Measurements from ENCODE around the gene FANCE.
"Not testable (repeated sequence)": the region's sequence is repeated elsewhere in the genome, so short reads cannot be mapped to it uniquely, and the experiment has no call there.

FANCE gene

GRCh38 chr6:35452183-35453090 is at the start of gene FANCE:
TSS of gene FANCE (plus strand) at chr6:35452338. CDS start at chr6:35452546, 208 bp downstream.
- peak; percentile 99 for DNase-seq

DNA sequence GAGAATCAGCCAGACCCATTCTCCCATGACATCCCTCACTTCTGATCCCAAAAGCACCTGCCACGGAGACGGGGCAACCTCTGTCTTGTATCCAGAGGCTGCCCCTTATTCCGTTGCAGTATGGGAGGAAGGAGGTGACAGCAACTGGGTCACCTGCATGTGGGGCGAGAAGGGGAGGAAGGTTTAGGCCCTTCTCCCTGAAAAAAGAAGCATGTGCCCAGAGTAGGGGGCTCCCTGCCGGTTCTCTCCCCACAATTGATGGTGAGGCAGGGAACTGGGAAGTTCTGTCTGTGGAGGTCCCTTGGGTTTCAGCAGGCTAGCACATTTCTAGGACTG is 49.3 kb upstream of the FANCE start:
- no peak for DNase-seq

DNA sequence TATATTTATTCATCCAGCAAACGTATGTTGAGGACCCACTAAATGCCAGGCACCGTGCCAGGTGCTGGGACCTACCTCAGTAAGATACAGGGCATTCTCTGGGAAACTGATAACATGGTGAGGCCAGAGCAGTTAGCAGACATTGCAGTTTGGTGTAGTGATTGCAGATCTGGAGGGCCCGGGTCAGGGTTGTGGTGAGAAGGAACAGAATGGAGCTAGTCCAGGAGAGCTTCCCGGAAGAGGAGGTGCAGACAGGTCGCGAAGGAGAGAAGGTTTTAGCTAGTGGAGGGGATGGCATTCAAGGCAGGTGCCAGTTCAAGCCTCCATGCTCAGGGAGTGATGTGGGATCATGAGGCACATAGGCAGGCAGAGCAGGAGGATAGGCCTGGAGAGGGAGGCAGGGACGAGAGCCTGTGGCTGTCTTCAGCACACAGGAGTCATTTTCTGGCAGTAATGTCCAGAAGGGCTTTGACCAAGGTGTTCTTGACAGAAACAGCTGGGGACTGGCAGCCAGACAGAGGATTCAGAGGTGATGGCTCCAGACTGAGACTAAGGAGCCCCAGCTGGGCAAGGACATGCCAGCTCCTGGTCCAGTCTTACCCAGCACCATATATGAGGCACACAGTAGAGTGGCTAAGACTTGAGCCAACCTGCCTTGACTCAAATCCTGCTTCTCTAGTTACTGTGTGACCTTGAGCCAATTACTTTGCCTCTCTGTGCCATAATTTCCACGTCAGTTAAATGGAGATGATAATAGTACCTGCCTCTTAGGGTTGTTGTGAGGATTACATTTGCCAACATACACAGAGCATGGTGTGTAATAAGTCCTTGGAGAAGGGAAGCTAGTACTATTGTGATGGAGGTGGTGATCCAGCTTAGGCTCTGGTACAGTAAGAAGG is 48.3 kb upstream of the FANCE start:
- DNase-seq: no peak

GRCh38 chr6:35406711-35407485 is 45.2 kb upstream of the FANCE start:
- DNase-seq: no peak

DNA sequence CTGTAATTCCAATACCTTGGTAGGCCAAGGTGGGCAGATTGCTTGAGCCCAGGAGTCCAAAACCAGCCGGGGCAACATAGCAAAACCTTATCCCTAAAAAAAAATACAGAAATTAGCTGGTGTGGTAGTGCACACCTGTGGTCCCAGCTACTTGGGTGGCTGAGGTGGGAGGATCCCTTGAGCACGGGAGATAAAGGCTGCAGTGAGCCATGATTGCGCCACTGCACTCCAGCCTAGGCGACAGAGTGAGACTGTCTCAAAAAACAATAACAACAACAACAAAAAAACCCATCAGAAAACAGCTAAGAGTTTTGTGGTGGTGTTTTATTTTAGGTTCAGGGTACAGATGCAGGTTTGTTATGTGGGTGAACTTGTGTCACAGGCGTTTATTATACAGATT is 42.9 kb upstream of the FANCE start:
- DNase-seq: no peak

DNA sequence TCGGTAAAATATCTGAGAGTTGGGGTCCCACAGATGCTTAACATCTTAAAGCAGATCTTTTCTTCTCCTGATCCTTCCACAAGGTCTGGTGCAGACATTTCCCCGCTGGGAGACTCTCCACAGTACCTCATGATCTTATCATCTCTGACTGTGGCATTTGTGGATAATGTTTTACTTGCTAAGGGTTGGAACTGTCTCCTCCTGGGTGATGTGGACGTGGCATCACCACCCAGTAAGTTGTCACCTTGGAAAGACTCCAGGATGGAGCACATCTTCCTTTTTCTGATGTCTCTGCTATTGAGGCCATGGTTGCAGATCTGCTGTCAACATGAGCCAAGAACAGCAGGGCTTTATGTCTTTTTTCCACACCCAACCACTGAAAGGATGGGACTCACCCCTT is 42.0 kb upstream of the FANCE start:
- no peak for DNase-seq

DNA sequence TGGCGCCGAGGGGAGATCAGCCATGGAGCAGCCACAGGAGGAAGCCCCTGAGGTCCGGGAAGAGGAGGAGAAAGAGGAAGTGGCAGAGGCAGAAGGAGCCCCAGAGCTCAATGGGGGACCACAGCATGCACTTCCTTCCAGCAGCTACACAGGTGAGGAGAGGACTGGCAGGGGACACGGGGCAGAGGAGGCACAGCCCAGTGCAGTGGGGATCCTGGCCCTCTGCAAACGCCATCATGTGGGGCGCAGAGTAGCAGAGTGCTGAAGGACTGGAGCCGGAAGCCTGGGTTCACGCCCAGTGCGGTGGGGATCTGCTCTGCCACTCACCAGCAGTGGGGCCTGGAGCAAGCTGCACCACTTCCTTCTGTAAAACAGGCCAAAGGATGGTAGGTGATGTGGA is 41.1 kb upstream of the FANCE start:
- no peak for DNase-seq

DNA sequence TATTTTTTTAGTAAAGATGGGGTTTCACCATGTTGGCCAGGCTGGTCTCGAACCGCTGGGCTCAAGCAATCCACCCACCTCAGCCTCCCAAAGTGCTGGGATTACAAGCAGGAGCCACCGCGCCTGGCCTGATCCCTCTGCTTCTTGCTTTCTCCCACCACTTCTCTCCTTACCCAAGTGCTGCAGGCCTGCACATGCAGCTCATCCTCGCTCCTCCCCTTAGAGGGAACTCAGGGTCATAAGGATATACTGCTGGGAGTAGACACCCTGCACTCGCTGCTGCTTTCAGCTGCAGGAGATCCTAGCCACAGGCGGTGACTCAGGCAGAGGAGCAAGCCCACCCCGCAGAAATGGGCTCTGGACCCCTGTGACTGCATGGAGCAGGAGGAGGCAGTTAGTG is 40.0 kb upstream of the FANCE start:
- no peak for DNase-seq

GRCh38 chr6:35413911-35414310 is 38.2 kb upstream of the FANCE start:
- no peak for DNase-seq

GRCh38 chr6:35415065-35415891 is 36.9 kb upstream of the FANCE start:
- no peak for DNase-seq

DNA sequence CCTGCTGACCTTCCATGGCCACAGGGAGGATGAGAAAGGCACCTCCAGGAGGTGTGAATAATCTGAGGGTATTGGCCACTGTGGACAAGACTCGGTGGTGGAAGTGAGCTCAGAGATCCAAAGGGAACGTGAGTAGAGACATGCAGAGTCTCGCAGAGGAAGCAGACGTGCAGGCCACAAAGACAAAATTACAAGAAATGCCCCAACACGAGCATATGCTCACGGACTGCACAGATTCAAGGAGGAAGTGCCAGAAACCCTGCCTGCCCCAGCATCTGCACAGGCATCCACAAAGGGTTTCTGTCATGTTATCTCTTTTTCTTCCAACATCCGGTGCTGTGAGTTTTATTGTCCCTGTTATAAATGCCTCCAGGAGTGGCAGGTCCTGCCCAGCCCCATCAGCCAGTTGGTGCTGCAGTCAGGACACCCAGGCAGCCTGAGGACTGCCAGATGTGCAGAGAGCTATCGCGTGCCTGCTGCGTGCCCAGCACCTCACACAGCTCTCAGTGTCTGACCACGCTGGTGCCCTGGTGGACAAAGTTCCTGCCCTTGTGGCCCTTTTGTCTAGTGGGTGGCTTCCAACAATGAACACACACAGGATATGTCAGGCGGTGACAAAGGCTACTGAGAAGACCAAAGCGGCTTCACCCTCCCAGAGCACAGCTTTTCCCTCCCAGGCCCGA is 34.0 kb upstream of the FANCE start:
- DNase-seq: no peak

DNA sequence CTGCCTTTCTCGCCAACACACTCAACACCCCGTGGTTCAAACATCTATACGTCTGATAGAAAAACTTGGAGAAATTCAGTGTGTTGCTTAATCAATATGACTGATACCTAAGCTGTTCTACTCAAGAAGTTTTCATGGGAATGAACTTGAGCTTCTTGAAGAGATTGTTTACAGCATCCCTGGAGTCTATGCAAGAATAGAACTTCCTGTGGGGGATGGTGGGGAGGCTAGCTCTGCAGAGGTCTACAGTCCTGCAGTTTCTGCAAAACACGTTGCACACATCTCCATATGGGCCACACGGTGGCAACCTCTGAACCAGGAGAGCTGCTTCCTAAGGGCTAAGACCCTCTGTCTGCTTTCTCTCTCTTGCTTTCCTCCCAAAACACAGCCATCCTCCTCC is 32.7 kb upstream of the FANCE start:
- DNase-seq: no peak

- DNase-seq: no peak
These were observed 32.2 kb upstream of the FANCE start for GRCh38 chr6:35419961-35420360.

- no peak for DNase-seq
These were observed 26.9 kb upstream of the FANCE start for GRCh38 chr6:35425284-35425683.

DNA sequence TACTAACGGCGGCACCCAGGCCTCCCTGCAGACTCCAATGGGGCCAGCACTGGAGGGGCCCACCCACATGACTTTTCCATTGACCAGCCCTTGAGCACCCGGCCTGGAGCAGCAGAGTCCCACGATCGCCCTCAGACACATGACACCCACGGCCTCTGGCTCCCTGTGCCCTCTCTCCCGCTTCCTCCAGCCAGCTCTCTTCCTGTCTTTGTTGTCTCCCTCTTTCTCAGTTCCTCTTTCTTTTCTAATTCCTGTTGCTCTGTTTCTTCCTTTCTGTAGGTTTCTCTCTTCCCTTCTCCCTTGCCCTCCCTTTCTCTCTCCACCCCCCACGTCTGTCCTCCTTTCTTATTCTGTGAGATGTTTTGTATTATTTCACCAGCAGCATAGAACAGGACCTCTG is 26.1 kb upstream of the FANCE start:
- DNase-seq: no peak

- DNase-seq: no peak
These were observed 24.7 kb upstream of the FANCE start for GRCh38 chr6:35427435-35427834.

DNA sequence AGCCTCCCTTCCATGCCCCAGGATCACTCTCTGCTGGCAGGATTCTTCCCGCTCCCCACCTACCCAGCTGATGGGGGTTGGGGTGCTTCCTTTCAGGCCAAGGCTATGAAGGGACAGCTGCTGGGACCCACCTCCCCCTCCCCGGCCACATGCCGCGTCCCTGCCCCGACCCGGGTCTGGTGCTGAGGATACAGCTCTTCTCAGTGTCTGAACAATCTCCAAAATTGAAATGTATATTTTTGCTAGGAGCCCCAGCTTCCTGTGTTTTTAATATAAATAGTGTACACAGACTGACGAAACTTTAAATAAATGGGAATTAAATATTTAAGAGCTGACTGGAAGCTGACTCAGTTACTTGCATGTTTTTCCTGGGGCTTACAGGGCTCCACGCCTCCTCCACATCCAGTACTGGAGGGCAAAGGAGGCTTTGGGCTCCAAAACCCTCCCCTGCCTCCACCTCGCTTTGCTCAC is 24.3 kb upstream of the FANCE start:
- DNase-seq: no peak

- no peak for DNase-seq
These were observed 23.6 kb upstream of the FANCE start for GRCh38 chr6:35428421-35429149.

DNA sequence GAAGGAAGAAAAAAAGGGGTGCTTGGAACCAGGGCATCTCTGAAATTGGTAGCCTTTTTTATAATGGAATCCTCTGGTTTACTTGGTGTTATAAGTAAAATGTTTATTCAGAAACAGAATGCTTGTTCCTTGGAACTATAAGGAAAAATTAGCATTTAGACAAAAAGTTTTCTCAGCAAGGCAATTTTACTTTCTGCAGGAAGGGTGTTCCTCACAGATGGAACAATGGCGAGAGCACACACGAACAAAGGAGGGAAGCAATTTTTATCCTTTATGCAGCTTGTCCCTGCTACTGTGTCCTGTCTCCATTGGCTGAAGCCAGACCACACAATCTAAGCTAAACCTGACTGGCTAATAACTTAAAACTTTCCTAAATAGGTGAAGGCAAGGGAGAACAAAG is 22.7 kb upstream of the FANCE start:
- no peak for DNase-seq

DNA sequence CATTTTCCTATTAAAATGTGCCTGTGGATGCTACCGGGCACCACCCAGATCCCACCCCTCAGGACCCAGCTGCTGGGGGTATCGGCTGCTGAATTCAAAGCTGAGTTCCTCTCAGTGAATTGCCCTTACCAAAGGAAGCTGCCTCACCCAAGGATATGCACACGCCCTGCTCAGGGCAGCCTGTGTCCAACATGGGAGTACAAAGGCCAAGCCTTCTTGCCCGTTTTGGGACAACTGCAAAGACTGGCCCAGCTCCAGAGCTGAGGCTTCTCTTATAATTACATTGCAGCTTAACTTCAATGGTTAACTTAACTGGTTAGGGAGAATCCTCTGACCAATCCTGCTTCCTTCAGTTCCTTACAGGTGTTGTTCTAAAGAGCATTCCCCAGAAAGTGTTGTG is 19.8 kb upstream of the FANCE start:
- no peak for DNase-seq

GRCh38 chr6:35432702-35433101 is 19.4 kb upstream of the FANCE start:
- DNase-seq: not testable (repeated sequence)

All from right forelimb (tissue), 1 donor.